HepG2 (cell line): ENCODE results near the gene CAD. TPM values are rescaled to one million over a fixed set of nuclear protein-coding genes. Genes with fewer than 3 reads are reported as not detected.

Experiments
- EZH2 ChIP-seq: conservative IDR thresholded peaks from 2 replicates; pipeline ENCODE4 v1.6.1; 2012; ENCODE audit warnings: mild to moderate bottlenecking, low read depth, low read length, moderate library complexity
- FOXO1 ChIP-seq: sonication (generic); formaldehyde crosslinking; IDR thresholded peaks from 2 replicates; pipeline ENCODE4 v1.4.0; 2020; ENCODE audit warnings: missing genetic modification reagents
- HOXA3 ChIP-seq: sonication (generic); formaldehyde crosslinking; IDR thresholded peaks from 2 replicates; pipeline ENCODE4 v1.5.0; 2020; ENCODE audit warnings: missing genetic modification reagents
- MAFG ChIP-seq: sonication (generic); formaldehyde crosslinking; IDR thresholded peaks from 2 replicates; pipeline ENCODE4 v1.5.1; 2020; ENCODE audit warnings: mild to moderate bottlenecking, missing genetic modification reagents
- MATR3 ChIP-seq: sonication (generic); formaldehyde crosslinking; IDR thresholded peaks from 2 replicates; pipeline ENCODE4 v1.4.0; 2020; ENCODE audit warnings: missing genetic modification reagents
- SP4 ChIP-seq: sonication (generic); formaldehyde crosslinking; IDR thresholded peaks from 2 replicates; pipeline ENCODE4 v1.8.1; 2023; ENCODE audit warnings: mild to moderate bottlenecking, missing genetic modification reagents
- TCF7 ChIP-seq: sonication (generic); IDR thresholded peaks from 2 replicates; pipeline ENCODE4 v1.6.1; 2016; ENCODE audit warnings: antibody characterized with exemption, low read depth
- ZFP90 ChIP-seq: sonication (generic); formaldehyde crosslinking; IDR thresholded peaks from 2 replicates; pipeline ENCODE4 v1.8.0; 2022; ENCODE audit warnings: missing genetic modification reagents, mild to moderate bottlenecking, inconsistent platforms, borderline replicate concordance
- ZFY ChIP-seq: sonication (generic); formaldehyde crosslinking; IDR thresholded peaks from 2 replicates; pipeline ENCODE4 v1.4.0; 2020; ENCODE audit warnings: missing genetic modification reagents
- ZNF143 ChIP-seq: sonication (generic); formaldehyde crosslinking; IDR thresholded peaks from 2 replicates; pipeline ENCODE4 v1.4.0; 2020; ENCODE audit warnings: missing genetic modification reagents
- ZNF543 ChIP-seq: sonication (generic); formaldehyde crosslinking; IDR thresholded peaks from 2 replicates; pipeline ENCODE4 v1.4.0; 2020; ENCODE audit warnings: mild to moderate bottlenecking, missing genetic modification reagents
- ZNF556 ChIP-seq: sonication (generic); formaldehyde crosslinking; IDR thresholded peaks from 2 replicates; pipeline ENCODE4 v1.4.0; 2020; ENCODE audit warnings: mild to moderate bottlenecking, missing genetic modification reagents, borderline replicate concordance
- polyA plus RNA-seq, 8 experiments: library from polyadenylated mRNA; depleted of rRNA in 3 of 8; stranded (reverse) in 7 of 8; unstranded in 1 of 8; fragments of >200 nt; fragmentation: Illumina TruSeq in 4 of 8; extraction: Trizol in 4 of 8; gene quantifications; 2 replicates each; pipeline versions ENCODE4 v1.2.1 to v1.2.3, GENCODE V29; 2011 to 2016; ENCODE audit warnings: low read depth in 4 of 8, missing spikeins in 1 of 8, mixed read lengths in 1 of 8; ENCODE audit not compliant: insufficient read depth in 1 of 8
- total RNA-seq, 5 experiments: library from RNA; depleted of rRNA; stranded (reverse); fragments of >200 nt; fragmentation: Illumina TruSeq; extraction: Trizol; gene quantifications; 2 replicates each; pipeline ENCODE4 v1.2.3, GENCODE V29; 2016; ENCODE audit warnings: low read depth in 1 of 5
- TF ChIP-seq, protein P1 (sequence below): sonication (generic); formaldehyde crosslinking; IDR thresholded peaks from 2 replicates; pipeline ENCODE4 v1.5.0; 2020; ENCODE audit warnings: missing genetic modification reagents
- TF ChIP-seq, protein P2 (sequence below): sonication (generic); formaldehyde crosslinking; IDR thresholded peaks from 2 replicates; pipeline ENCODE4 v1.9.0; 2021; ENCODE audit warnings: missing genetic modification reagents, mild to moderate bottlenecking, borderline replicate concordance

The CAD gene
- total and polyA plus RNA-seq, 2 of the 13 experiments (the other 11 are each of a cell fraction or from before 2014, with no cell fraction given), result 21.7 to 37.0 TPM

GRCh38 chr2:27250652-27251379 is 33.6 kb downstream of the CAD start (continued):
- TF ChIP-seq, protein P1, sequence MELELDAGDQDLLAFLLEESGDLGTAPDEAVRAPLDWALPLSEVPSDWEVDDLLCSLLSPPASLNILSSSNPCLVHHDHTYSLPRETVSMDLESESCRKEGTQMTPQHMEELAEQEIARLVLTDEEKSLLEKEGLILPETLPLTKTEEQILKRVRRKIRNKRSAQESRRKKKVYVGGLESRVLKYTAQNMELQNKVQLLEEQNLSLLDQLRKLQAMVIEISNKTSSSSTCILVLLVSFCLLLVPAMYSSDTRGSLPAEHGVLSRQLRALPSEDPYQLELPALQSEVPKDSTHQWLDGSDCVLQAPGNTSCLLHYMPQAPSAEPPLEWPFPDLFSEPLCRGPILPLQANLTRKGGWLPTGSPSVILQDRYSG (CRISPR knock-in tag), result no peak
- TF ChIP-seq HOXA3 (0 out of 2 replicates have a peak, but pooled peaks have one; percentile 1), ZNF143 (CRISPR knock-in tag) (0 out of 2 replicates have a peak, but pooled peaks have one; percentile 1), SP4 (CRISPR knock-in tag) (no peak), EZH2 (0 out of 2 replicates have a peak, but pooled peaks have one; percentile 64), FOXO1 (CRISPR knock-in tag) (no peak), ZFP90 (0 out of 2 replicates have a peak, but pooled peaks have one; percentile 15), TCF7 (0 out of 2 replicates have a peak, but pooled peaks have one; percentile 22), MATR3 (CRISPR knock-in tag) (0 out of 2 replicates have a peak, but pooled peaks have one; percentile 38), ZFY (peak; percentile 20), MAFG (CRISPR knock-in tag) (no peak), ZNF543 (peak; percentile 20; the same call in 1 of the 2 replicates), ZNF556 (CRISPR knock-in tag) (peak; percentile 32; the same call in 1 of the 2 replicates)
- TF ChIP-seq, protein P2, sequence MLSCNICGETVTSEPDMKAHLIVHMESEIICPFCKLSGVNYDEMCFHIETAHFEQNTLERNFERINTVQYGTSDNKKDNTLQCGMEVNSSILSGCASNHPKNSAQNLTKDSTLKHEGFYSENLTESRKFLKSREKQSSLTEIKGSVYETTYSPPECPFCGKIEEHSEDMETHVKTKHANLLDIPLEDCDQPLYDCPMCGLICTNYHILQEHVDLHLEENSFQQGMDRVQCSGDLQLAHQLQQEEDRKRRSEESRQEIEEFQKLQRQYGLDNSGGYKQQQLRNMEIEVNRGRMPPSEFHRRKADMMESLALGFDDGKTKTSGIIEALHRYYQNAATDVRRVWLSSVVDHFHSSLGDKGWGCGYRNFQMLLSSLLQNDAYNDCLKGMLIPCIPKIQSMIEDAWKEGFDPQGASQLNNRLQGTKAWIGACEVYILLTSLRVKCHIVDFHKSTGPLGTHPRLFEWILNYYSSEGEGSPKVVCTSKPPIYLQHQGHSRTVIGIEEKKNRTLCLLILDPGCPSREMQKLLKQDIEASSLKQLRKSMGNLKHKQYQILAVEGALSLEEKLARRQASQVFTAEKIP, result no peak
